Stimulated activated CD4-positive, alpha-beta T cell treated with anti-CD3 and anti-CD28 coated beads, Interleukin-1b, Interleukin-23, amount 100 ng/mL, for 24 hours (primary cell): Measurements from ENCODE around the gene MTPN.

ENCODE experiments used
- DNase-seq, 4 experiments: peaks; one replicate each; pipeline ENCODE4 v3.0.0-alpha.2; 2020; ENCODE audit warnings: low read depth in 4 of 4, low spot score in 1 of 4

MTPN gene

DNA sequence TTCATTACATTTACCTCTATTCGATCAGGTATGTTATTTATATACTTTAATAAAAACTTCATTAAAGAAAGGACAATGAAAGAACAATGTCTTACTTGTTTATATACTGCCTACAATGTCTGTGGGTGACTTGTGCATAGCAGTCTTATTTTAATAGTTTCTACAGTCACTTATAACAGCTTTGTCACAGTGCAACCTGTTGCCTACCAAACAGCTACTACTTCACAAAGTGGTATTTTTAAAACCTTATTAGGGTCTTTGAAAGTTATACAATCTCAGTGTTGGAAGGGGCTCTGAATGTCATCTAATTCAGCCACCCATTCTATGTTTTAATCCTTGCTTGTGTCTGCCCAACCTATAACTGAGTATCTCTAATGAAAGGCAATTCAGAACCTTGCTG, 19.0 kb downstream of the MTPN start:
- DNase-seq, result no peak

DNA sequence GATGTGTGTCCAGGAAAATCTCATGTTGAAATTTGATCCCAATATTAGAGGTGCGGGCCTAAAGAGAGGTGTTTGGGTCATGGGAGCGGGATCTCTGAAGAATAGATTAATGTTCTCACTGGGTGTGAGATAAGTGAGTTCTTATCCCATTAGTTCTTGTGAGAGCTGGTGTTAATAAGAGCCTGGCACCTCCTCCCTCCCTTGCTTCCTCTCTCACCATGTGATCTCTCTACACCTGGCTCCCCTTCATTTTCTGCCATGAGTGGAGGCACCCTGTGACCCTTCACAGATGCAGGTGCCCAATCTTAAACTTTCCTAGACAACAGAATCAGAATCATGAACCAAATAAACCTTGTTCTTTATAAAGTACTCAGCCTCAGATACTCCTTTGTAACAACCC, 19.5 kb downstream of the MTPN start:
- DNase-seq, result no peak

DNA sequence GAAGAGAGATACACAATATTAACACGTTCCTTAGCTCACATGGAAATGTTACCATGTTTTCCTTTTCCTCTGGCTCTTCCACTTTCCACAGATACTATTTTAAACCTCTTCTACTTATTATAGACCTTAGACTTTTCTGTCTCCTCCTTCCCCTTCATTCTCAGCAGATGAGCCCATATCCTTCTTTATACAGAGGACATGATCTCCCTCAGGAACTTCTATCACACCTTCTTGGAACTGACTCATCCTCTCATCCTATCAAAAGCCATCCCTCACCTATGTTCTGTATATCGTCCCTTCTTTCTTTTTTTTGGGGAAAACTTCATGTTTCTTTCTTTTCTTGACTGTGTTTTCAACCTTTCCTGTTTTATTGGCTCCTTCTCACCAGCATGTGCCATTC, 20.8 kb downstream of the MTPN start:
- DNase-seq, result no peak

DNA sequence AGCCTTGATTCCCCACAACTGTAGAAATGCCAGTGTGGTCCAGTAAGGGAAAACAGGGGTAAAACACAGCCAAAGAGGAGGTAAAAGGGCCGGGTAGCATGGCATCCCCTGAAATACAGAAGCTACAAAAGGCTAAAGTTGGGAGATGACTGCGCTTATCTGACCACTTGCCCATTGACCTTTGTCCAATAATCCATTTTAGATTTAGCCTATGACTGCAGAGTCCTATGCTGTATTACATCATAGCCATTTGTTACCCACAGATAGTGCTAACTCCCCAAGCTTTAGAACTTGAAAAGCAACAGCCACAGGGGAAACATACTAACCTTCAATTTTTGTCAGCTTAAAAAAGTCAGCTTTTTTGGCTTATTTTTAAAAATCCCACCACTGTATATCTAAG, 26.2 kb downstream of the MTPN start:
- no peak for DNase-seq

DNA sequence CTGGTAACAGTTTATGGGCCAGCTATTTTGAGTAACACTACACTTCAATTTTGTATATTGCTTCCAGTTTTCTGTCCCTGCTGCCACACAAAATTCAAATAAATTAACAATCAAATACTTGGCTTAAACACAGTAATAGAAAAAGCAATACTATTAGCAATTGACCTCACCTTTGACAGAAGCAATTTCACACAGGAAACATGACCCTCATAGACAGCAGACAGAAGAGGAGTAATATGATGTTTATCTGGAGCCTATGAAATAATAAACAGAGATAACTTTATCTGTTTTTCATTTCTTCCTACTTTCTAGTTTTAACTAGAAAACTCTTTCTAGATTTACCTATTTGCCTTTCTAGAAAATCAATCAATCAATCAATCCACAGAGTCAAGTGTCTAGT, 26.7 kb downstream of the MTPN start:
- DNase-seq, result no peak

DNA sequence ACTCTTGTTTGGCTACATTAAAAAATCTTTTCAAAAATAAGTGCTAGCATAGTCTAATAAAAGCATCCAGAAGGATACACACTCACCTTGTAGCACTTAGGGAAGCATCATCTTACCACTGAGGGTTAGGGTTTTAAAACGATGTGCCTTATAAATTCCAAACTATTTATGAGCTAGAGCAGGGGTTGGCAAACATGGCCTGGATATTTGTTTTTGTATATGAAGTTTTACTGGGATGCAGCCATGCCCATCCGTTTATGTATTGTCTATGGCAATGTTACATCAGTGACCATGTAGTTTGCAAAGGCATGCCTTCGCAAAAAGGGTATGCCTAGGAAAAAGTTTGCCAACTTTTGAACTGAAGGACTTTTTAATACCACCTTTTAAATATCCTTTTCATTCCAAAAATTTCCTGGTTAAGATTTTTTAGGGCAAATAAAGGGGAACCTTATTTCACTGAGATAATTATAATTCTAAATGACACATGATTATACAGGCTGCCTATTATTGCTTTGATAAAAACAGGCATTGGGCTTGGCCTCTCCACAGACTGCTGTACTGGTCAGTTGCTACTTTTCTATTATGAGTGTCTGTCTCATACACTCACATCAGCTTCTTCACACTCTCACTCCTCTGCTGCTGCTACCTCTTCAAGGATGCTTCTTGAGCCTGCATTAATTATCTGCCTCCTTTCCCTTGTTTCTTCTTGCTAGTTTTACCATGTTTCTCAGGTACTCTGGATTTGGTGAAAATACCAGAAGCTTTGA, 30.7 kb downstream of the MTPN start:
- no peak for DNase-seq

DNA sequence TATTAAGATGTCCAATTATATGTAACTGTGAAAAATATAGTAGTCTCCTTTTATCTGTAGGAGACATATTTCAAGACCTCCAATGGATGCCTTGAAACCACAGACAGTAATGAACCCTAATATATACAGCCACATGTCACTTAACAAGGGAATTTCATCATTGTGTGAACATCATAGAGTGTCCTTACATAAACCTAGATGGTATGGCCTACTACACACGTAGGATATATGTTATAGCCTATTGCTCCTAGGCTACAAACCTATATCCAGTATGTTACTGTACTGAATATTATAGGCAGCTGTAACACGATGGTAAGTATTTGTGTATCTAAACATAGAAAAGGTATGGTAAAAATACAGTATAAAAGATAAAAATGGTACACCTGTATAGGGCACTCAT, 32.4 kb downstream of the MTPN start:
- DNase-seq, result no peak

DNA sequence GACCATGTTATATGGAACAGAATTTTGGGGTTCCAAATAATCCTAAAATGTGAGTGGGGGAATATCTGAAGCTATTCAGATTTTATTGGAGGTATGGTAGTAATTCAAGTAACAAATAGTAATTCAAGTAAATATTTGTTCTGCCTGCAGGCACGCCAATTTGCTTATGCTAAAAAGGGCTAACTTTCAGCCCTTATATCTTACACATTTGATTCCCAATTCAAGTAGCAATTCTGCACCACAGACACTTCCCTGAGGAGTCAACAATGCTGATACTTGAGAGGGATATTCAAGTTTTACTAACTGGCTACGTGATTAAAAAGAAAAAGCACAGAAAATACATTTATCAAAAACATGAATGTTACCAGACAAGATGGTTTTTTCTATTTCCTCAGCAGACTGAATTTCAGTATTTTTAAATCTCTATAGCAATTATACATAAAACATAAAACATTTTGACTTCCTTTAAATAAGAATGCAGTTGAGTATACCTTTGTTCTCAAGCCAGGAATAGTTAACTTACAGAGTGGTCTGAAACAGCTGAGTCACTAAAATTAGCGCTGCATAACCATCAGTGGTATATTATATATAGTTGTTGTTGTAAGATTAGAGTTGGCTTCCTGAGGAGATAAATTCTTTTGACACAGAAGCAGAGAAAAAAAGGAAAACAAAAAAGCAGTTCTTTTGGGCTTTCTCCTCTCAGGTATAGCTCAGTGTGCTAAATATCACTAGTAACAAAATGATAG, 33.9 kb downstream of the MTPN start:
- DNase-seq, result no peak

DNA sequence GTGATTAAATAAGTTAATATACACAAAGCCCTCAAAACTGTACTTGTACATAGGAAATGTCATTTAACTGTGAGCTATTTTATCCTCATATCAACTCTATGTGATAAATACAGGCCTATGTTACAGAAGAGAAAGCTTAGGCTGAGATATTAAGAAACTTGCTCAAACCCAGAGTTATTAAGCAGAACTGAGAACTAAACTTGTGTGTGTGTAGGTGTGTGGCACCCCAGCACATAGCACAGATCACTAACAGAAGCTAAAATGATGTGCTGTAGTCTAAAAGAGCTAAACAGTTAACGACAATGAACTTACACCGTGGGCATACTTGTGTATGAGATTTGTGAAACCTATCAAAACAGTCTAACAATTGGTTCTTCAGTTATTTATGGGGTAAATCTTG, 34.5 kb downstream of the MTPN start:
- no peak for DNase-seq

DNA sequence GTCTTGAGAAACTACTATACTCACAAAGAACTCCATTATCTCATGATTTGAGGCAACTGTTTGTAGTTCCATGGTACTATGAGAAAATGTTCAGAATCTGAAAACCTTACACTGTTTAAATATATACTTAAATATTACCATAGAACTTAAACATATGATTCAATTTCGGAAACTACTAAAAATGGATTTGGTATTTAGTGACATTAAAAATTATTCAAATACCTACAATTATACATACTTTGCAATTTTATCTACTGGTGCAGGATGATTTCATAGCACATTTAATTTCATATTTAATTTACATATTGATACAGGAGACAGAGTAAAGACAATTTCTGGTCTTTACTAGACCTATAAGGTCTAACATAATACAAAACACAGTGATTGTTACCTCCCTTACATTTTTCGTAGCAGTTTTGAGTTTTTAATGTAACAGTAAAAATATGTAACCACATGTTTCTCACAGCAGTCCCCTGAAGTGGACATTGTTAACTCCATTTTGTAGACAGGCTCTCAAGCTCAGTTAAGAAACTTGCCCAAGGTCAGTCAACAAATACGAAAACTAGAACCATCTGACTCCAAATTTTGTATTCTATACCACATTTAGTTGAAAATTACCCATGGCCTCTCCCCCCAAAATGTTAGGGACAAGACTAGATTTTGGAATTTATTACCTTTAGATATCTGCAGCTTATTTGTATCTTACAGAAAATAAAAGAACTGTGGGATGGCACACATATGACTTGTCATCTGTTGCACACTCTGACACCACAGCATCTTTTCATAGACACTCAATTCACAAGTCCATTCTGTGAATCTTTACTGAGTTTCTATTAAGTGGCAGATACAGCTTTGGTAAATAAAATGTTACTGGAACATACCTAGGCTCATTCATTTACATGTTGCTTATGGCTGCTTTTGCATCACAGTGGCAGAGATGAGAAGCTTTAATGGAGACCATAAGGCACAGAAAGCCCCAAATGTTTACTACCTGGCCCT, 36.8 kb downstream of the MTPN start:
- DNase-seq, result no peak

DNA sequence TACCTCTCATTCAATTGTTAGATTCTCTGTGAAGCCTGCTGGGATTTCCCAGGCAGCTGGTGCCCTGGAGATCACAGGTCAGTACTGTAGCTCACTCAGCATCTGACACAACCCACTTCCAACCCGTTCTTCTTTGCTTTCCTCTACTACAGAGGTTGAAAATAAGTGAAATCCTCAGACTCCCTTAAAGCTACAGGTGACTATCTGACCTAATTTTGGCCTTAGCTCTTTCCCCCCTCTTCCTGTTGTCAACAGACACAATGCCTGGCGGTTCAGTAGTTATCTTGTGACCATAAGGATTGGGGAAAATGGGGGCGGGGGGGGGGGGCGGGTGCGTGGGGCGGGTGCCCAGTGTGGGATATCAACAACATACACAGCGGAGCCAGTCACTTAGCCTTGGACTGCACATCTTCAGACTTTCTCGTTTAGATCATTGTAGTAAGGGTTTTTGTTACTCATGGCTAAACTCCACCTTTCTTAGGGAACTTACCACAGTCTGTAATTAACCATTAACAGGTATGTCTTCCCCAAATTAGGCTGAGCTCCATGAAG, 37.8 kb downstream of the MTPN start:
- DNase-seq, result no peak

DNA sequence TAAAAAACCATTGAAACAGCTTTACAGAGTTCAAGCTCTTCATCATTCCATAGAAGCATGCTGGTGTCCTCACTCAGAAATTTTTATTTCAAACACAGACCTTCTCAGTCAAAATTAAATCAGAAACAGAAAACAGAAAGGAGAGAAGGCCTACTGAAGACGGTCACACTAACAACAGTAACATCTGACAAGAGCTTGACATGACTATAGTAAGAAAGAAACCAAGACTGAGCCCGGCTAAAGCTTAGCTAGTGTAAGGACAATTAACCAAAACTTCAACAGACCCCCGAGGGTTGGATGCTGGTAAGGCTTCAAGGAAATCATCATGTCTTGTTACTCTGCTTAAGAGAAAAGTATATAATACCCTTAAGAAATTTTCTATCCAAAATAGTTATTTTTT, 38.6 kb downstream of the MTPN start:
- no peak for DNase-seq

DNA sequence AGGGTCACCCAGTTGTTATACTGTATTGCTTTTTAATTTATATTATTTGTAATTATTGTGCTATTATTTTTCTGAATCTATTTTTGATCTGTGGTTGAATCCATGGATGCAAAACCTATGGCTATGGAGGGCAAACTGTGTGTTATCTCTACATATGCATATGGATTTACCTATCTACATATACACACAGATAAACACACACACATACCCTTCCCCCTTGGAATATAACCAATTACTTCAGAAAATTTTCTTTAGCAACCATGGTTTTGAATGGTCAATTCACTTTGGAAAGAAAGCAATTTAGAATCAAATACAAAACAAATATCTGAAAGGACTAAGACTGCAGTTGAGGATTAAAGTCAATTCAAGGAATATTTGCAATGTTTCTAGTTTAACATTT, 39.1 kb downstream of the MTPN start:
- no peak for DNase-seq

DNA sequence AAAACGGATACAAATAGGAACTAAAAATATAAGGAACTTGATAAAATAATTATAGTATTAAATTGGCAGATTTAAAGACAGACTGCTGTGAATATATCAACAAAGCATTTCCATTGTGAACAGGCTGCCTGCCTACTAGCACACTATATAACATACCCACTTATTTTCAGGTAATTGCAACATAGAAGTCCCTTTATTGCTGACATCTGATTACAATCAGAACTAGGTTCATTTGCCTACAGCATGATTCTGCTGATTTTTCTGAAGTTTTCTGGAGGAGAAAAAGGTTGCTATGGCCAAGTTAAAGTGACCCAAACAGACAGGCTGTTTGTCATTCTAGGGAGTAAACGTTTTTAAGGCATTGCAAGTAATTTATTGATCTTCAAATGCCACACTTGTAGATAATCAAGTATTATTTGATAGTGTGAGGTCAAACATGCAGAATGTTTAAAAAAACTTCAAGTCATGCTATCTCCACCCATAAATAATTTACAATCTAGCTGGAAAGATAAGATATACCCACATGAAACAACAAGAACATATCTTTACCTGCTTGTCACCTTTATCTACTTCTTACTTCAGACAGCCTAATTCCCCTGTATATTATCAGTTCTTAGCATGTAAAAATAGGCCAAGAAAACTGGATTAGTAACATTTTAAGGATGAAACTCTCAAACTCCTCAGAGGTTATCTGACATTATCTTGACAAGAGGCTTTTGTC, 40.5 kb downstream of the MTPN start:
- DNase-seq, result no peak

DNA sequence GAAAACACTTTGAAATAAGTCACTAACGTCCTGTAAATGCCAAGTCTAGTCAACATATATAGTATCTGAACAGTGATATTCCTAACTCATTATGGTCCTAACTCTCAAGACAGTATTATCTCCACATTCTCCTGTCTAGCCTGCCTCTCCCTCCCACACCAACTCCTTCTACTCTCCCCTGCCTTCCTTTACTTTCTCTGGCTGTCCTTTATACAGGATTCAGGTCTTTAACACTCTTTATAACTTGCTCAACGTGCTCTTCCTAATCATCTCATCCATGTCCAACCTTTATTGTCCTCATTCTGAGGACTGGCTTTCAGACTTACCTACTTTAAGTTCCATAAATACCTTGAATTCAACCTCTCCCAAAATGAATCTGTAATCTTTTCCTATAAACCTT, 42.5 kb downstream of the MTPN start:
- DNase-seq, result no peak

DNA sequence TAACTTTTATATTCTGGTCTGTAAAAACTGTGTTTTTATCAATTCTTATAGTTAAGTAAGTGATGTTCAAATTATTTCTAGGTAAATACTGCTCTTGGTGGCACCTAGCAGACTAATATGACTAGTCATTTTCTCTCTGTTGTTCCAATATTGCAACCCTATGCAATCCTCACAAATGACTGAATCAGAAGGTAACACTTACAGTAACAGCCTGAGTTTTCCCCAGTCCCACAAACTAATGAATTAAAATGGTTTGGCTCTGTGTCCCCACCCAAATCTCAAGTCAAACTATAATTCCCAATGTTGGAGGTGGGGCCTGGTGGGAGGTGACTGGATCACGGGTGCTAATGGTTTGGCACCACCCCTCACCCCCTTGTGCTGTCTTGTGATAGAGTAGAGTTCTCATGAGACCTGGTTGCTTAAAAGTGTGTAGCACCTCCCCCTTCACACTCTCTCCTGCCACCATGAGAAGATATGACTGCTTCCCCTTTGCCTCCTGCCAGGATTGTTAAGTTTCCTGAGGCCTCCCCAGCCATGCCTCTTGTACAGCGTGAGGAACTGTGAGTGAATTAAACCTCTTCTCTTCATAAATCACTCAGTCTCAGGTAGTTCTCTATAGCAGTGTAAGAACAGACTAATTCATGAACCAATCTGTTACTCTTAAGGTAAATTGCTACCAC, 43.5 kb downstream of the MTPN start:
- no peak for DNase-seq

DNA sequence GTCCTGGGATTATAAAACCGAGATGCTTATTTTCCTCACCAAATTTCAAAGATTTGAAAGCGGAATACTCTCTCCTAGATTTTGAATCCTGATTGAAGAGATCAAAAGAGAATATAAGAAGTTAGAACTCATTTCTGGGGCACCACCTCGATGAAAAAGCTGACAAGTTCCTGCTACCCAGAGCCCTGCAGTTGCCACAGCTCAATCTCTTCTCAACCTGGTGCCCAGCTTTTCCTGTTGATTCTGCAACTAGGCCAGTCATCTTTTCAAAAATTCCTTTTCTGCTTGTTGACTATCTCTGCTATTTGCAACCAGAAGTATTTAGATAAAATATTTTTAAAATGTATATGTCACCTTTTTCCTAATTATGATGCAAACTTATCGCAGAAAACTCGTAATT, 45.0 kb downstream of the MTPN start:
- no peak for DNase-seq

DNA sequence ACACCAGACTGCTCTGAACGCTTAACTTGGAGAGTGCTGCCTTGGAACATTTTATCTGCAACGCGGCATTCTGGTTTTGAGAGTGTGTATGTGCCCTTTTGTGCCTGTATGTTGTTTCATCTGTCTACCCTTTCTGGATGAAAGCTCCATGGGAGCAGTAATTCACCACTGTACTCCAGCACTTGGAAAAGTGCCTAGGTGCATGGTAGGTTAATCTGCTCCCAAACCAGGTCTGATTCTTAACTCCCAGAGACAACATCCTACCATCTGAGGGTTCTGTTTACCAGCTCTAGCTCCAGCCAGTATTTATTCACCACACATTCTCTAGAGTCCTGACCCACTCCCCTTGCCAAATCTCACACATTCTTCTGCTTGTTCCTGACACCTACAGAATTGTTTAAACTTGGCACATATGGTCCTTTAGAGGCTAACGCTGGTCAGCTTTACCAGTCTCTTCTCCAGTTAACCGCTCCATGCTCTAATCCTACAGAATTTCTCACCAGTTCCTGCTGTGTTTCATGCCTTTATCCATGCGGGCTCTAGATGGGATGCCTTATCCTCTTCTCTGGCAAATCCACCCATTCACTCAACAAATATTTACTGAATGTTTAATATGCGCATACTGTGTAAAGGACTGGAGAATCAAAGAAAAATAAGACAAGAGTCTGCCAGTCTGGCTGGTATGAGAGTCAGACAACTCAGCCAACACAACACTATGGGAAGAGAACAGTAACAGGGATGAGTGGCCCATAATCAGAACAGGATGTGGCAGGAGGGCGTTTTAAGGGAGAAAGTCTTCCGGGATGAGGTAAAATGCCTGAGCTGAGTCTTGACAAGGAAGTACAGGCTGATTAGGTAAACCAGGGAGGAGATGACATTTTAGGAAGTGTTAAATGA, 46.3 kb downstream of the MTPN start:
- no peak for DNase-seq

DNA sequence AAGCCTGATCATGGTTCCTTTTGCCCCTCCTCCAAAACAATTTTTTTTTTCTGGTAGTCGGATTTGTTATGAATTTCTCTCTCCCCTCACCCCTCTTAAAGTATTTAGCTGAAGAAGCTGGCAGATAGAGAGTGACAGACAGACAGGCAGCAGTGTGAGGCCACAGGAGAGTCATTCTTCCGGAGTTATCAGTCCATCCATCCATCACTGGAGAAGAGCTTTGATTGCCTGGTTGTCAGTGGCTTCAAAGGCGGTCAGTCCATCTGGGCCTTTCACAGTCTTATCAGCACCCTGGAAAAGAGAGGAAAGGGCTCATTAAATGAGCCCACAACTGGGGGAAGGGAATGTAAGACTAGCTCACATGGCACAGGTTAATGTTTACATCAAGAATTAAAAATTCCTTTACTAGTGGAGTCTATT, 47.4 kb downstream of the MTPN start:
- no peak for DNase-seq
